Loucy (cell line): ENCODE measurements around the gene FSTL4.

Experiments
- H2AFZ ChIP-seq: fragments of 200-600 bp; sonication (generic); 2 replicates; pipeline ENCODE4 v1.6.0; 2016; ENCODE audit warnings: antibody characterized with exemption, mild to moderate bottlenecking, low read length, moderate library complexity
- H3F3A ChIP-seq: fragments of 200-600 bp; 2 replicates; pipeline ENCODE4 v1.6.0; 2016; ENCODE audit warnings: antibody characterized with exemption, low read depth, mild to moderate bottlenecking
- H3K27me3 ChIP-seq: fragments of 200-600 bp; sonication (generic); 2 replicates; pipeline ENCODE4 v1.6.1; 2014; ENCODE audit warnings: low read length, mild to moderate bottlenecking; ENCODE audit not compliant: insufficient read depth, poor library complexity, severe bottlenecking
- H3K36me3 ChIP-seq: fragments of 200-600 bp; sonication (generic); 2 replicates; pipeline ENCODE4 v1.6.1; 2016; ENCODE audit warnings: low read length; ENCODE audit not compliant: insufficient read depth
- H3K4me1 ChIP-seq: fragments of 200-600 bp; sonication (generic); 2 replicates; pipeline ENCODE4 v1.5.1; 2014; ENCODE audit warnings: low read length, mild to moderate bottlenecking; ENCODE audit not compliant: insufficient read depth, poor library complexity, severe bottlenecking
- H3K4me2 ChIP-seq: fragments of 200-600 bp; sonication (generic); 2 replicates; pipeline ENCODE4 v1.6.0; 2014; ENCODE audit warnings: antibody characterized with exemption, low read length, low read depth, mild to moderate bottlenecking; ENCODE audit not compliant: poor library complexity, severe bottlenecking
- H3K4me3 ChIP-seq: fragments of 200-600 bp; sonication (generic); 2 replicates; pipeline ENCODE4 v1.5.1; 2014; ENCODE audit warnings: low read length, mild to moderate bottlenecking, mixed read lengths; ENCODE audit not compliant: poor library complexity, severe bottlenecking
- H3K79me2 ChIP-seq: fragments of 200-600 bp; sonication (generic); 2 replicates; pipeline ENCODE4 v1.6.1; 2014; ENCODE audit warnings: low read length; ENCODE audit not compliant: insufficient read depth
- H3K9ac ChIP-seq: fragments of 200-600 bp; sonication (generic); 2 replicates; pipeline ENCODE4 v1.6.0; 2014; ENCODE audit warnings: mild to moderate bottlenecking, low read depth, low read length, moderate library complexity; ENCODE audit not compliant: poor library complexity, severe bottlenecking
- H3K9me2 ChIP-seq: fragments of 200-600 bp; sonication (generic); replicated peaks from 2 replicates; pipeline ENCODE4 v1.6.1; 2016; ENCODE audit warnings: low read depth, low read length, mixed read lengths
- H3K9me3 ChIP-seq: fragments of 200-600 bp; sonication (generic); 2 replicates; pipeline ENCODE4 v1.6.1; 2014; ENCODE audit warnings: mild to moderate bottlenecking, antibody characterized with exemption, low read length, low read depth; ENCODE audit not compliant: insufficient read depth
- H4K20me1 ChIP-seq: fragments of 200-600 bp; sonication (generic); 2 replicates; pipeline ENCODE4 v1.6.0; 2014; ENCODE audit warnings: antibody characterized with exemption, low read length, mild to moderate bottlenecking; ENCODE audit not compliant: insufficient read depth, poor library complexity, severe bottlenecking
- CTCF ChIP-seq: fragments of 200-600 bp; sonication (generic); conservative IDR thresholded peaks from 2 replicates; pipeline ENCODE4 v1.5.1; 2014; ENCODE audit warnings: mild to moderate bottlenecking, antibody characterized with exemption, low read length
- EZH2phosphoT487 ChIP-seq: fragments of 200-600 bp; IDR thresholded peaks from 2 replicates; pipeline ENCODE4 v1.6.1; 2018; ENCODE audit warnings: antibody characterized with exemption, mild to moderate bottlenecking, moderate library complexity, borderline replicate concordance

The FSTL4 gene

GRCh38 chr5:133236541-133236951, 375.8 kb downstream of the FSTL4 start:
- TF ChIP-seq EZH2phosphoT487 = no peak
- TF ChIP-seq CTCF = no peak
- H3K79me2 ChIP-seq = no peaks in the 10 kb centered on the region
- H3K9me3 ChIP-seq = no peaks in the 10 kb centered on the region
- H4K20me1 ChIP-seq = no peaks in the 10 kb centered on the region
- no peak overlapping the region for H3K9ac ChIP-seq
- H3K27me3 ChIP-seq = no peaks in the 10 kb centered on the region
- no peaks in the 10 kb centered on the region for H3F3A ChIP-seq
- H3K4me1 ChIP-seq = no peaks in the 10 kb centered on the region
- H3K36me3 ChIP-seq = no peaks in the 10 kb centered on the region
- H3K9me2 ChIP-seq = no peaks in the 10 kb centered on the region
- H2AFZ ChIP-seq = no peak overlapping the region
- no peak overlapping the region for H3K4me3 ChIP-seq
- H3K4me2 ChIP-seq = no peak overlapping the region

GRCh38 chr5:133235696-133236426, 376.5 kb downstream of the FSTL4 start:
- Histone ChIP-seq H3F3A (no peaks in the 10 kb centered on the region), H2AFZ (no peak overlapping the region), H3K9me2 (no peaks in the 10 kb centered on the region), H3K27me3 (no peaks in the 10 kb centered on the region), H3K36me3 (no peaks in the 10 kb centered on the region), H3K4me3 (no peak overlapping the region), H3K4me1 (no peaks in the 10 kb centered on the region), H3K9me3 (no peaks in the 10 kb centered on the region), H3K4me2 (no peak overlapping the region), H4K20me1 (no peaks in the 10 kb centered on the region), H3K79me2 (no peaks in the 10 kb centered on the region), H3K9ac (no peak overlapping the region)
- TF ChIP-seq EZH2phosphoT487 (no peak), CTCF (no peak)

GRCh38 chr5:133234911-133235310, 377.4 kb downstream of the FSTL4 start:
- Histone ChIP-seq H3K4me3 (no peak overlapping the region), H3K79me2 (no peaks in the 10 kb centered on the region), H3K36me3 (no peaks in the 10 kb centered on the region), H3K9me3 (no peaks in the 10 kb centered on the region), H3K27me3 (no peaks in the 10 kb centered on the region), H3K9ac (no peak overlapping the region), H3K9me2 (no peaks in the 10 kb centered on the region), H4K20me1 (no peaks in the 10 kb centered on the region), H3F3A (no peaks in the 10 kb centered on the region), H3K4me1 (no peaks in the 10 kb centered on the region), H2AFZ (no peak overlapping the region), H3K4me2 (no peak overlapping the region)
- TF ChIP-seq EZH2phosphoT487 (no peak), CTCF (no peak)
